ENCODE results near the gene ACTN1. TPM values are rescaled to one million over a fixed set of nuclear protein-coding genes. Genes with fewer than 3 reads are reported as not detected.
A peak's percentile ranks its signal among the peaks of the same experiment; 100 is the strongest.

ACTN1 gene
- total and polyA plus RNA-seq, 3 experiments from 2014 or later: 47.4 to 53.3 (median 52.7) TPM

GRCh38 chr14:68946489-68946822, 32.6 kb downstream of the ACTN1 start:
- no peak for DNase-seq
- Mint-ChIP-seq H3K27me3 (peaks cover 1 to 4% of the 10 kb centered on the region in 2 donors), H3K27ac (peak overlapping the region in 1 of 8 donors; percentile 26), H3K4me1 (peaks cover 13 to 17% (median 14%) of the 10 kb centered on the region in 3 donors), H3K4me3 (no peak overlapping the region), H3K36me3 (no peaks in the 10 kb centered on the region), H3K9me3 (no peaks in the 10 kb centered on the region)
- H3K9me3 ChIP-seq (ENCODE audit: low read length): no peaks in the 10 kb centered on the region
- no peak overlapping the region for H3K4me3 ChIP-seq (ENCODE audit: low read length)
- H3K27me3 ChIP-seq (ENCODE audit: insufficient read depth, low read length, poor library complexity, severe bottlenecking): no peaks in the 10 kb centered on the region
- H3K27ac ChIP-seq (ENCODE audit: low read depth, low read length): no peak overlapping the region
- ChIA-PET POLR2A (no interaction called here), CTCF (no interaction called here)
- H3K4me1 ChIP-seq (ENCODE audit: insufficient read depth, low read length): peaks cover 74% of the 10 kb centered on the region
- H3K36me3 ChIP-seq (ENCODE audit: insufficient read depth, low read length): no peaks in the 10 kb centered on the region

GRCh38 chr14:68945585-68946488, 33.3 kb downstream of the ACTN1 start:
- Mint-ChIP-seq H3K4me1 (peaks cover 13 to 17% (median 14%) of the 10 kb centered on the region in 3 donors), H3K27me3 (peaks cover 1 to 5% of the 10 kb centered on the region in 2 donors), H3K9me3 (no peaks in the 10 kb centered on the region), H3K4me3 (peak overlapping the region in 1 of 7 donors; percentile 19), H3K36me3 (no peaks in the 10 kb centered on the region), H3K27ac (peak overlapping the region in 1 of 8 donors; percentile 67)
- peaks cover 68% of the 10 kb centered on the region for H3K4me1 ChIP-seq (ENCODE audit: insufficient read depth, low read length)
- no peak overlapping the region for H3K27ac ChIP-seq (ENCODE audit: low read depth, low read length)
- H3K36me3 ChIP-seq (ENCODE audit: insufficient read depth, low read length): no peaks in the 10 kb centered on the region
- H3K9me3 ChIP-seq (ENCODE audit: low read length): no peaks in the 10 kb centered on the region
- no peak for DNase-seq
- ChIA-PET POLR2A (no interaction called here), CTCF (interaction anchor here (1.5 kb wide), 1 partner anchor 15 kb away, joined by 4 read pairs; no protein-coding TSS in a partner anchor)
- no peaks in the 10 kb centered on the region for H3K27me3 ChIP-seq (ENCODE audit: insufficient read depth, low read length, poor library complexity, severe bottlenecking)
- H3K4me3 ChIP-seq (ENCODE audit: low read length): no peak overlapping the region

- Histone ChIP-seq H3K27ac (ENCODE audit: low read depth, low read length) (no peak overlapping the region), H3K27me3 (ENCODE audit: insufficient read depth, low read length, poor library complexity, severe bottlenecking) (no peaks in the 10 kb centered on the region), H3K4me3 (ENCODE audit: low read length) (no peak overlapping the region), H3K36me3 (ENCODE audit: insufficient read depth, low read length) (no peaks in the 10 kb centered on the region), H3K9me3 (ENCODE audit: low read length) (no peaks in the 10 kb centered on the region), H3K4me1 (ENCODE audit: insufficient read depth, low read length) (peaks cover 67% of the 10 kb centered on the region)
- H3K27ac Mint-ChIP-seq: peak overlapping the region in 4 of 8 donors; percentile 26 to 36 (median 32)
- peak in 1 of 5 donors; percentile 55 for DNase-seq
- no peak overlapping the region for H3K4me3 Mint-ChIP-seq
- H3K27me3 Mint-ChIP-seq: peaks cover 1 to 5% of the 10 kb centered on the region in 2 donors
- CTCF ChIA-PET: interaction anchor here (1.5 kb wide), 1 partner anchor 16 kb away, joined by 4 read pairs; no protein-coding TSS in a partner anchor
- H3K9me3 Mint-ChIP-seq: no peaks in the 10 kb centered on the region
- peaks cover 13 to 17% (median 14%) of the 10 kb centered on the region in 3 donors for H3K4me1 Mint-ChIP-seq
- H3K36me3 Mint-ChIP-seq: no peaks in the 10 kb centered on the region
- POLR2A ChIA-PET: no interaction called here
These were observed 33.9 kb downstream of the ACTN1 start for GRCh38 chr14:68945190-68945584.

- DNase-seq: no peak
- H3K27ac ChIP-seq (ENCODE audit: low read depth, low read length): no peak overlapping the region
- Mint-ChIP-seq H3K27me3 (peaks cover 1 to 5% of the 10 kb centered on the region in 2 donors), H3K36me3 (no peaks in the 10 kb centered on the region), H3K4me3 (no peak overlapping the region), H3K4me1 (peaks cover 8 to 21% (median 14%) of the 10 kb centered on the region in 3 donors), H3K9me3 (no peaks in the 10 kb centered on the region), H3K27ac (no peak overlapping the region)
- POLR2A ChIA-PET: no interaction called here
- no peak overlapping the region for H3K4me3 ChIP-seq (ENCODE audit: low read length)
- H3K27me3 ChIP-seq (ENCODE audit: insufficient read depth, low read length, poor library complexity, severe bottlenecking): no peaks in the 10 kb centered on the region
- H3K36me3 ChIP-seq (ENCODE audit: insufficient read depth, low read length): no peaks in the 10 kb centered on the region
- H3K9me3 ChIP-seq (ENCODE audit: low read length): no peaks in the 10 kb centered on the region
- H3K4me1 ChIP-seq (ENCODE audit: insufficient read depth, low read length): peaks cover 63% of the 10 kb centered on the region
- CTCF ChIA-PET: no interaction called here
These were observed 34.9 kb downstream of the ACTN1 start for GRCh38 chr14:68944162-68944561.

- Mint-ChIP-seq H3K27me3 (peaks cover 1 to 5% of the 10 kb centered on the region in 2 donors), H3K4me3 (no peak overlapping the region), H3K9me3 (no peaks in the 10 kb centered on the region), H3K4me1 (peaks cover 8 to 25% (median 17%) of the 10 kb centered on the region in 3 donors), H3K27ac (peak overlapping the region in 1 of 8 donors; percentile 42), H3K36me3 (no peaks in the 10 kb centered on the region)
- no peak for DNase-seq
- ChIA-PET POLR2A (no interaction called here), CTCF (no interaction called here)
- Histone ChIP-seq H3K4me3 (ENCODE audit: low read length) (no peak overlapping the region), H3K27ac (ENCODE audit: low read depth, low read length) (no peak overlapping the region), H3K9me3 (ENCODE audit: low read length) (no peaks in the 10 kb centered on the region), H3K27me3 (ENCODE audit: insufficient read depth, low read length, poor library complexity, severe bottlenecking) (no peaks in the 10 kb centered on the region), H3K36me3 (ENCODE audit: insufficient read depth, low read length) (no peaks in the 10 kb centered on the region), H3K4me1 (ENCODE audit: insufficient read depth, low read length) (peaks cover 63% of the 10 kb centered on the region)
These were observed 36.0 kb downstream of the ACTN1 start for GRCh38 chr14:68943107-68943506.

GRCh38 chr14:68942296-68943035, 36.6 kb downstream of the ACTN1 start:
- no peak overlapping the region for H3K4me3 Mint-ChIP-seq
- CTCF ChIA-PET: no interaction called here

GRCh38 chr14:68941820-68942219, 37.3 kb downstream of the ACTN1 start:
- Mint-ChIP-seq H3K27me3 (peaks cover 1 to 5% of the 10 kb centered on the region in 2 donors), H3K9me3 (no peaks in the 10 kb centered on the region), H3K4me3 (no peak overlapping the region), H3K27ac (no peak overlapping the region), H3K4me1 (peaks cover 8 to 26% (median 18%) of the 10 kb centered on the region in 3 donors), H3K36me3 (no peaks in the 10 kb centered on the region)
- Histone ChIP-seq H3K4me3 (ENCODE audit: low read length) (no peak overlapping the region), H3K27me3 (ENCODE audit: insufficient read depth, low read length, poor library complexity, severe bottlenecking) (no peaks in the 10 kb centered on the region), H3K9me3 (ENCODE audit: low read length) (no peaks in the 10 kb centered on the region), H3K27ac (ENCODE audit: low read depth, low read length) (no peak overlapping the region), H3K36me3 (ENCODE audit: insufficient read depth, low read length) (no peaks in the 10 kb centered on the region), H3K4me1 (ENCODE audit: insufficient read depth, low read length) (peaks cover 59% of the 10 kb centered on the region)
- ChIA-PET CTCF (no interaction called here), POLR2A (no interaction called here)
- DNase-seq: no peak

More at GRCh38 chr14:68942296-68943035, 36.6 kb downstream of the ACTN1 start:
- no peak overlapping the region for H3K27ac ChIP-seq (ENCODE audit: low read depth, low read length)
- Mint-ChIP-seq H3K36me3 (no peaks in the 10 kb centered on the region), H3K27me3 (peaks cover 1 to 5% of the 10 kb centered on the region in 2 donors), H3K27ac (peak overlapping the region in 1 of 8 donors; percentile 42), H3K9me3 (no peaks in the 10 kb centered on the region), H3K4me1 (peaks cover 8 to 26% (median 18%) of the 10 kb centered on the region in 3 donors)
- no peak overlapping the region for H3K4me3 ChIP-seq (ENCODE audit: low read length)
- H3K4me1 ChIP-seq (ENCODE audit: insufficient read depth, low read length): peaks cover 63% of the 10 kb centered on the region
- no peaks in the 10 kb centered on the region for H3K27me3 ChIP-seq (ENCODE audit: insufficient read depth, low read length, poor library complexity, severe bottlenecking)
- no peak for DNase-seq
- POLR2A ChIA-PET: no interaction called here
- no peaks in the 10 kb centered on the region for H3K36me3 ChIP-seq (ENCODE audit: insufficient read depth, low read length)
- no peaks in the 10 kb centered on the region for H3K9me3 ChIP-seq (ENCODE audit: low read length)

- no peak for DNase-seq
- H3K27me3 Mint-ChIP-seq: peaks cover 2 to 5% of the 10 kb centered on the region in 2 donors
- Histone ChIP-seq H3K4me3 (ENCODE audit: low read length) (no peak overlapping the region), H3K27me3 (ENCODE audit: insufficient read depth, low read length, poor library complexity, severe bottlenecking) (no peaks in the 10 kb centered on the region), H3K9me3 (ENCODE audit: low read length) (no peaks in the 10 kb centered on the region), H3K36me3 (ENCODE audit: insufficient read depth, low read length) (no peaks in the 10 kb centered on the region), H3K27ac (ENCODE audit: low read depth, low read length) (no peak overlapping the region), H3K4me1 (ENCODE audit: insufficient read depth, low read length) (peaks cover 56% of the 10 kb centered on the region)
- no peak overlapping the region for H3K27ac Mint-ChIP-seq
- H3K4me1 Mint-ChIP-seq: peaks cover 7 to 21% (median 13%) of the 10 kb centered on the region in 3 donors
- CTCF ChIA-PET: no interaction called here
- H3K9me3 Mint-ChIP-seq: no peaks in the 10 kb centered on the region
- H3K4me3 Mint-ChIP-seq: no peak overlapping the region
- POLR2A ChIA-PET: no interaction called here
- no peaks in the 10 kb centered on the region for H3K36me3 Mint-ChIP-seq
These were observed 38.4 kb downstream of the ACTN1 start for GRCh38 chr14:68940614-68941185.

All from CD8-positive, alpha-beta memory T cell (primary cell).